ENCODE data around the gene CTCFL.
"Not testable (repeated sequence)": the region's sequence is repeated elsewhere in the genome, so short reads cannot be mapped to it uniquely, and the experiment has no call there.

Gene CTCFL

GRCh38 chr20:57535297-57535696 is 10.4 kb upstream of the CTCFL start:
- no peak for DNase-seq

GRCh38 chr20:57532104-57532503 is 7.2 kb upstream of the CTCFL start:
- no peak for DNase-seq

GRCh38 chr20:57530327-57530981 is 5.5 kb upstream of the CTCFL start:
- no peak for DNase-seq

GRCh38 chr20:57529810-57530209 is 4.9 kb upstream of the CTCFL start:
- no peak for DNase-seq

- no peak for DNase-seq
Measured at GRCh38 chr20:57529160-57529585, 4.2 kb upstream of the CTCFL start.

GRCh38 chr20:57528148-57528547 is 3.2 kb upstream of the CTCFL start:
- no peak for DNase-seq

- no peak for DNase-seq
Measured at GRCh38 chr20:57527728-57528127, 2.8 kb upstream of the CTCFL start.

- DNase-seq: no peak
Measured at GRCh38 chr20:57526885-57527460, 2.0 kb upstream of the CTCFL start.

GRCh38 chr20:57526087-57526884 is 1.3 kb upstream of the CTCFL start:
- DNase-seq: no peak

- no peak for DNase-seq
Measured at GRCh38 chr20:57525328-57526086, 567 bp upstream of the CTCFL start.

- DNase-seq: no peak
Measured at GRCh38 chr20:57523782-57524181, 1.2 kb downstream of the CTCFL start.

GRCh38 chr20:57522380-57523140 is 2.4 kb downstream of the CTCFL start:
- no peak for DNase-seq

GRCh38 chr20:57517904-57518303 is 7.0 kb downstream of the CTCFL start:
- no peak for DNase-seq

- DNase-seq: no peak
Measured at GRCh38 chr20:57514273-57514751, 10.6 kb downstream of the CTCFL start.

- DNase-seq: no peak
Measured at GRCh38 chr20:57513199-57513598, 11.7 kb downstream of the CTCFL start.

- no peak for DNase-seq
Measured at GRCh38 chr20:57512432-57512831, 12.5 kb downstream of the CTCFL start.

GRCh38 chr20:57511709-57512108 is 13.2 kb downstream of the CTCFL start:
- DNase-seq: not testable (repeated sequence)

GRCh38 chr20:57509665-57510237 is 15.2 kb downstream of the CTCFL start:
- DNase-seq: no peak

- DNase-seq: no peak
Measured at GRCh38 chr20:57508831-57509230, 16.1 kb downstream of the CTCFL start.

- DNase-seq: no peak
Measured at GRCh38 chr20:57508381-57508780, 16.6 kb downstream of the CTCFL start.

- no peak for DNase-seq
Measured at GRCh38 chr20:57507477-57507876, 17.5 kb downstream of the CTCFL start.

GRCh38 chr20:57505979-57506378 is 19.0 kb downstream of the CTCFL start:
- no peak for DNase-seq
